Neutrophil (primary cell): Measurements from ENCODE around the gene DPP3.
"Not testable (repeated sequence)": the region's sequence is repeated elsewhere in the genome, so short reads cannot be mapped to it uniquely, and the experiment has no call there.

Source experiments
- H3K27ac ChIP-seq: fragments of 200-600 bp; sonication (generic); 2 replicates; pipeline ENCODE4 v1.5.1; 2016; ENCODE audit warnings: mild to moderate bottlenecking, moderate library complexity
- H3K27me3 ChIP-seq: fragments of 200-600 bp; sonication (generic); 2 replicates; pipeline ENCODE4 v1.6.0; 2016; ENCODE audit warnings: mild to moderate bottlenecking
- H3K36me3 ChIP-seq: fragments of 200-600 bp; sonication (generic); 2 replicates; pipeline ENCODE4 v1.5.1; 2017
- H3K4me1 ChIP-seq, 2 experiments: fragments of 200-600 bp in 1 of 2; sonication (generic) in 1 of 2; 1 replicate in 1 of 2; 2 replicates in 1 of 2; pipeline versions ENCODE4 v1.5.1 to v1.6.1; 2013 to 2016; ENCODE audit warnings: low read depth in 1 of 2, low read length in 1 of 2, mild to moderate bottlenecking in 1 of 2, moderate library complexity in 1 of 2; ENCODE audit not compliant: control insufficient read depth in 1 of 2, insufficient read depth in 1 of 2
- H3K4me3 ChIP-seq, 2 experiments: fragments of 200-600 bp in 1 of 2; sonication (generic) in 1 of 2; 1 replicate in 1 of 2; 2 replicates in 1 of 2; pipeline ENCODE4 v1.5.1; 2013 to 2016; ENCODE audit warnings: low read depth in 1 of 2, low read length in 1 of 2, mild to moderate bottlenecking in 1 of 2, moderate library complexity in 1 of 2
- H3K9me3 ChIP-seq: fragments of 200-600 bp; sonication (generic); 2 replicates; pipeline ENCODE4 v1.5.1; 2016
- TF ChIP-seq, protein P1 (sequence below): fragments of 200-600 bp; sonication (generic); IDR thresholded peaks from 2 replicates; pipeline ENCODE4 v1.5.1; 2016; ENCODE audit warnings: antibody characterized with exemption

The DPP3 gene

DNA sequence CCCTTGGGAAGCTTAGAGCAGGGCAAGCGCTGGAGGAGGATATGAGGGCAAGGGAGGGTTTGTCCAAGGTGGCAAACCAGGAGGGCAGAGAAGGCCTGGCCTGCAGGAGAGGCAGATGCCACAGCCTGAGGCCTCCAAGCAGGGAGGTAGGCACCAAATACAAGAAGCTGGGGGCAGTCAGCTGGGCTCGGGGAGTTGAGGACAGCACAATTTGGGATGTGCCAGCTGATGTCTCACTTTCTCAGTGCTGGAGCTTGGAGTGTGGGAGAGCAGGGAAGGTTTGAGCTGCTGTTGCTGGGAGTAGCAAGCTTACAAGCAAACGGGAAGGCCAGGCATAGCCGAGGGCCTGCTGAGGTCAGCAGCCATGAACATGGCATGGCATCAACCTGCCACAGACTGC is 61.7 kb downstream of the DPP3 start:
- no peak overlapping the region for H3K27ac ChIP-seq
- peaks cover 25% of the 10 kb centered on the region for H3K36me3 ChIP-seq
- peaks cover 7% of the 10 kb centered on the region for H3K27me3 ChIP-seq
- peaks cover 30 to 35% of the 10 kb centered on the region in 2 experiments for H3K4me1 ChIP-seq
- H3K9me3 ChIP-seq, result no peaks in the 10 kb centered on the region
- H3K4me3 ChIP-seq, result no peak overlapping the region
- TF ChIP-seq, protein P1, sequence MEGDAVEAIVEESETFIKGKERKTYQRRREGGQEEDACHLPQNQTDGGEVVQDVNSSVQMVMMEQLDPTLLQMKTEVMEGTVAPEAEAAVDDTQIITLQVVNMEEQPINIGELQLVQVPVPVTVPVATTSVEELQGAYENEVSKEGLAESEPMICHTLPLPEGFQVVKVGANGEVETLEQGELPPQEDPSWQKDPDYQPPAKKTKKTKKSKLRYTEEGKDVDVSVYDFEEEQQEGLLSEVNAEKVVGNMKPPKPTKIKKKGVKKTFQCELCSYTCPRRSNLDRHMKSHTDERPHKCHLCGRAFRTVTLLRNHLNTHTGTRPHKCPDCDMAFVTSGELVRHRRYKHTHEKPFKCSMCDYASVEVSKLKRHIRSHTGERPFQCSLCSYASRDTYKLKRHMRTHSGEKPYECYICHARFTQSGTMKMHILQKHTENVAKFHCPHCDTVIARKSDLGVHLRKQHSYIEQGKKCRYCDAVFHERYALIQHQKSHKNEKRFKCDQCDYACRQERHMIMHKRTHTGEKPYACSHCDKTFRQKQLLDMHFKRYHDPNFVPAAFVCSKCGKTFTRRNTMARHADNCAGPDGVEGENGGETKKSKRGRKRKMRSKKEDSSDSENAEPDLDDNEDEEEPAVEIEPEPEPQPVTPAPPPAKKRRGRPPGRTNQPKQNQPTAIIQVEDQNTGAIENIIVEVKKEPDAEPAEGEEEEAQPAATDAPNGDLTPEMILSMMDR, result no peak

DNA sequence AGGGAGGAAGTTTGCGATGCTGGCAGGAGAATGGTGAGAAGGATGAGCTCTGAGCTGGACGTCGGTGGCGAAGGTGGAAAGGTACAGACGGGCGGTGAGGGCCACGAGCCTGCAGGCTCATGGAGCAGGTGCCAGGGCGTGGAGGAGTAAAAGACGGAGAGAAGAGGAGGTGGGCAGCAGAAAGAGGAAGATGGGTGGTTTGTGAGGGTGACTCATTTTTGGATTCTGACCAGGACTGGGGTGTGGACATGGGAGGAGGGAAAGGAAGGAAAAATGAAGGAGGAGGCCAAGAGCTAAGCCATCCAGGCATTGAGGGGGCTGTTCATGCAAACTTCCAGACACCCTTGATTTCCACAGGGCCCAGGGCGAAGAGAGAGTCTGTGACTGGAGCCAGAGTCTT is 62.1 kb downstream of the DPP3 start:
- no peak overlapping the region for H3K27ac ChIP-seq
- TF ChIP-seq, protein P1, result no peak
- peaks cover 30 to 35% of the 10 kb centered on the region in 2 experiments for H3K4me1 ChIP-seq
- no peak overlapping the region for H3K4me3 ChIP-seq
- H3K9me3 ChIP-seq, result no peaks in the 10 kb centered on the region
- peaks cover 12% of the 10 kb centered on the region for H3K27me3 ChIP-seq
- H3K36me3 ChIP-seq, result peaks cover 20% of the 10 kb centered on the region

DNA sequence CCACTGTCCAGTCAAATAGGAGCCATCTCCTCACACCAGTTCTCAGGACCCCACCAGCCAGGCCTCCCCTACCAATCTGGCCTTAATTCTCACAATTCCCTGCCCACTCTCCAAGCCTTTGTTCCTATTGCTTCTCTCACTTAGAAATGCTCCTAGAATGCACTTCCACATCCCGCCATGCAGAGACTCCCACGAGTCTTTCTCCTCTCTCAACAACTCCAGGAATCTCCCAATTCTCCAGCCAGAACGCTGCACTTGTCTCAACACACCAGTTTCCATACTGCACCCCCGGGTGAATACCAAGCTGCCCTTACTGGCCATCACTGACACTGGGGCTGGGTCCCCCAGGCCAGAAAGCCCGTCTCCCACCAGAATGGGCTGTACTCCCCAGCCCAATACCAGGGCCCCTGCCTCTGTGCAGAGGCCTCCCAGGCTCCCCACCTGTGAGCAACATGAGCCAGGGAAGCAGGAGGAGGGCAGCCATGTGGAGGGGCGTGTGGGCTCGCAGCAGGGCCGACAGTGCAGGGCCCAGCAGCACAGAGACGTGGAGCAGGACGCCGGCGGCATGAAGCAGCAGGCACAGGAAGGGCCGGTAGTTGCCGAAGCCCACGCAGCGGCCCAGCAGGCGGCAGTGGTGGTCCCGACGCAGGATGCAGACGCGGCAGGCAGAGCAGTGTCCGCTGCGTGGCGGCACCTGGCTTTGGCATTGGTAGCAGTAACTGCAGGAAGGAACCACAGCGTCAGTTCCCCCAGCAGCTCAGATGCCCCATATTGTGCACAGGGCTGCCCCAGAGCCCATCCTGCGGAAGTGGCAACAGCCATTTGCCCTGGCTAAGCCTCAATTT is 63.3 kb downstream of the DPP3 start:
- peak overlapping the region in 1 of 2 experiments; percentile 30 for H3K4me3 ChIP-seq
- peaks cover 30 to 35% of the 10 kb centered on the region in 2 experiments for H3K4me1 ChIP-seq
- H3K36me3 ChIP-seq, result peaks cover 16% of the 10 kb centered on the region
- H3K27me3 ChIP-seq, result peaks cover 23% of the 10 kb centered on the region
- TF ChIP-seq, protein P1, result no peak
- no peaks in the 10 kb centered on the region for H3K9me3 ChIP-seq
- H3K27ac ChIP-seq, result peak overlapping the region; percentile 46

DNA sequence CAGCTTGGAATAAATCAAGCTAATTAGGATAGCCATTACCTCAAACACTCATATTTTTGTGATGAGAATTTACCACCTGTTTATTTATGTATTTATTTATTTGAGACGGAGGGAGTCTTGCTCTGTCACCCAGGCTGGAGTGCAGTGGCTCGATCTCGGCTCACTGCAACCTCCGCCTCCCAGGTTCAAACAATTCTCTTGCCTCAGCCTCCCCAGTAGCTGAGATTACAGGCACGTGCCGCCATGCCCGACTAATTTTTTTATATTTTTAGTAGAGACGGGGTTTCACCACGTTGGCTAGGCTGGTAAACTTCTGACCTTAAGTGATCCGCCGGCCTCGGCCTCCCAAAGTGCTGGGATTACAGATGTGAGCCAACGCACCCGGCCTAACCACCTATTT is 64.7 kb downstream of the DPP3 start:
- H3K4me3 ChIP-seq, result peak overlapping the region; percentile 84 to 86
- H3K27me3 ChIP-seq, result peaks cover 32% of the 10 kb centered on the region

DNA sequence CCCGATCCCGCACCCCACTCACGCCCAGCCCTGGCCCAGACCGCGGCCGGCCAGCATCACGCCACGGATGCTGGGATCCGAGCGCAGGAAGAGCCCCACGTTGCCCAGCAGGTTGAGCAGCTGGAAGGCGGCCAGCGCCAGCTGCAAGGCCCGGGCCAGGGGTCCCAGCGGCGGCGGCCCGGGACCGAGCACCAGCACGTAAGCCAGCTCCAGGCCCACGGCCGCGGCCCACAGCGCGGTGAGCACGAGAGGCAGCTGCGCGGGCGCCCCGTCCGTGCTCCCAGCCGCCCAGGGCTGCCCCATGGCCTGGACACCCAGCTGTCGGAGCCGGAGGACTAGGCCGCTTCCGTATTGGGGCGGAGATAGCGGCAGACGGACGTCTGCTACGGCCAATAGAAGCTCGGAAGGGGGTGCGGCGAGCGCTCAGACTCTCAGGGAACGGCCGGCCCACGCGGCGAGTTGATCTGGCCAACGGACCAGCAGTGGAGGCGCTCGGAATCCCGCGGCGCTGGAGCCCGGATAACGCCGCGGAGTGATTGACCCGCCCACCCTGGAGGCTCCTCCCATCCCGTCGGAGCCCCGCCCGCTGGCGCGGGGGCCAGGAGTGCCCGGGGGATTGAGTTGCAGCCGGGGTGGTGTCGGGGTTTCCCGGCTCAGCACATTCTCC is 65.6 kb downstream of the DPP3 start, which contains the start of gene ZDHHC24:
ZDHHC24 (minus strand) TSS at position 348 of the 667 bp plus-strand sequence; CDS start at position 303, 45 bp downstream.
- H3K27me3 ChIP-seq, result peaks cover 32% of the 10 kb centered on the region
- TF ChIP-seq, protein P1, result peak; percentile 45
- peak within 1 kb of the TSS; percentile 83 for H3K27ac ChIP-seq
- no peaks in the 10 kb centered on the region for H3K9me3 ChIP-seq
- H3K4me3 ChIP-seq, result peak within 1 kb of the TSS; percentile 84 to 86
- H3K36me3 ChIP-seq, result no peaks in the 10 kb centered on the region
- peaks cover 30 to 35% of the 10 kb centered on the region in 2 experiments for H3K4me1 ChIP-seq

More for the DNA sequence above, 64.7 kb downstream of the DPP3 start:
- not testable (repeated sequence) for H3K9me3 ChIP-seq, H3K36me3 ChIP-seq
- H3K27ac ChIP-seq, result peak overlapping the region; percentile 83
- peaks cover 30 to 35% of the 10 kb centered on the region in 2 experiments for H3K4me1 ChIP-seq
